H1 (cell line): ENCODE results near the gene RGS6. TPM values are rescaled to one million over a fixed set of nuclear protein-coding genes. Genes with fewer than 3 reads are reported as not detected.

Experiments
- CHD7 ChIP-seq: fragments of 300-600 bp; sonication (generic); IDR thresholded peaks from 2 replicates; pipeline ENCODE4 v1.7.1; 2012; ENCODE audit warnings: low read length, moderate library complexity, mild to moderate bottlenecking, inconsistent platforms; ENCODE audit not compliant: insufficient replicate concordance
- EZH2 ChIP-seq: fragments of 200-600 bp; sonication (generic); IDR thresholded peaks from 2 replicates; pipeline ENCODE4 v1.7.1; 2012; ENCODE audit warnings: low read depth, mild to moderate bottlenecking, moderate library complexity, low read length, inconsistent platforms; ENCODE audit not compliant: severe bottlenecking
- SP4 ChIP-seq: IDR thresholded peaks from 2 replicates; pipeline ENCODE4 v1.6.1; 2012; ENCODE audit warnings: low read length, inconsistent platforms
- polyA plus RNA-seq, 7 experiments: library from polyadenylated mRNA; depleted of rRNA in 3 of 7; stranded (reverse) in 5 of 7; unstranded in 2 of 7; fragments of >200 nt in 5 of 7; fragments of 200-250 nt in 2 of 7; gene quantifications; 1 replicate in 5 of 7; 2 replicates in 1 of 7; 4 replicates in 1 of 7; pipeline versions ENCODE4 v1.2.1 to v1.2.3, GENCODE V29; 2011 to 2013; ENCODE audit warnings: missing spikeins in 2 of 7, mixed read lengths in 2 of 7
- total RNA-seq: library from RNA; stranded (reverse); fragmentation: NEBNext Ultra II Directional; extraction: Animal tissue kit (Norgen Biotek cat#: 25700); gene quantifications from 2 replicates; pipeline ENCODE4 v1.2.1, GENCODE V29; 2021

The RGS6 gene
- total and polyA plus RNA-seq, 2 of the 8 experiments (the other 6 are each of a cell fraction or from before 2014, with no cell fraction given) = 0.26 to 1.1 TPM

- no peak for TF ChIP-seq CHD7
- no peak for TF ChIP-seq EZH2
- no peak for TF ChIP-seq SP4
Observed at GRCh38 chr14:72262771-72263170, 330.5 kb downstream of the RGS6 start (continued).
